Smooth muscle cell (in vitro differentiated cells): ENCODE measurements around the gene DYRK4. TPM values are rescaled to one million over a fixed set of nuclear protein-coding genes. Genes with fewer than 3 reads are reported as not detected.

ENCODE experiments used
- DNase-seq: peaks from one replicate; lab custom pipeline; 2025; ENCODE audit not compliant: unreplicated experiment; lab: John Stamatoyannopoulos, UW
- H2AFZ ChIP-seq: fragments of 200-600 bp; sonication (generic); 2 replicates; pipeline ENCODE4 v1.6.0; 2016; ENCODE audit warnings: antibody characterized with exemption, low read depth, mild to moderate bottlenecking
- H3F3A ChIP-seq: fragments of 200-600 bp; sonication (generic); 2 replicates; pipeline ENCODE4 v1.6.0; 2017; ENCODE audit warnings: antibody characterized with exemption, low read depth
- H3K27ac ChIP-seq: fragments of 200-600 bp; sonication (generic); 2 replicates; pipeline ENCODE4 v1.5.1; 2016; ENCODE audit warnings: low read depth, mild to moderate bottlenecking
- H3K27me3 ChIP-seq: fragments of 200-600 bp; sonication (generic); 2 replicates; pipeline ENCODE4 v1.6.1; 2016; ENCODE audit warnings: low read depth, mild to moderate bottlenecking
- H3K36me3 ChIP-seq: fragments of 200-600 bp; sonication (generic); 2 replicates; pipeline ENCODE4 v1.5.1; 2016; ENCODE audit warnings: low read depth
- H3K4me1 ChIP-seq: fragments of 200-600 bp; sonication (generic); 2 replicates; pipeline ENCODE4 v1.5.1; 2016; ENCODE audit warnings: low read depth
- H3K4me2 ChIP-seq: fragments of 200-600 bp; sonication (generic); 2 replicates; pipeline ENCODE4 v1.6.0; 2016; ENCODE audit warnings: mild to moderate bottlenecking
- H3K4me3 ChIP-seq: fragments of 200-600 bp; sonication (generic); 2 replicates; pipeline ENCODE4 v1.5.1; 2016; ENCODE audit warnings: mild to moderate bottlenecking
- H3K79me2 ChIP-seq: fragments of 200-600 bp; sonication (generic); 2 replicates; pipeline ENCODE4 v1.6.0; 2016; ENCODE audit warnings: low read depth, mild to moderate bottlenecking
- H3K9ac ChIP-seq: fragments of 200-600 bp; sonication (generic); 2 replicates; pipeline ENCODE4 v1.6.0; 2016; ENCODE audit warnings: low read depth
- H3K9me3 ChIP-seq: fragments of 200-600 bp; sonication (generic); replicated peaks from 2 replicates; pipeline ENCODE4 v1.5.1; 2016; ENCODE audit warnings: low read depth
- H4K20me1 ChIP-seq: fragments of 200-600 bp; sonication (generic); 2 replicates; pipeline ENCODE4 v1.6.0; 2016; ENCODE audit warnings: low read depth
- CTCF ChIP-seq: fragments of 200-600 bp; sonication (generic); IDR thresholded peaks from 2 replicates; pipeline ENCODE4 v1.5.1; 2017; ENCODE audit warnings: borderline replicate concordance, mild to moderate bottlenecking, antibody characterized with exemption; ENCODE audit not compliant: insufficient read depth, poor library complexity, severe bottlenecking
- WGBS: methylation state at CpG from one replicate; pipeline ENCODE4 v1.1.7; 2016; ENCODE audit warnings: low lambda C conversion rate; 5-methylcytosine and 5-hydroxymethylcytosine counted together
- polyA plus RNA-seq: library from polyadenylated mRNA; unstranded; fragments of >200 nt; fragmentation: Nextera tagmentation; extraction: Ambion mirVana; gene quantifications from 2 replicates; pipeline ENCODE4 v1.2.1, GENCODE V29; 2016
- total RNA-seq: library from RNA; depleted of rRNA; stranded (reverse); fragments of >200 nt; gene quantifications from 2 replicates; pipeline ENCODE4 v1.2.3, GENCODE V29; 2014

Gene DYRK4
- total and polyA plus RNA-seq, 2 experiments from 2014 or later = 27.1 to 61.6 TPM

- no peak overlapping the region for H3K9ac ChIP-seq
- H4K20me1 ChIP-seq = no peaks in the 10 kb centered on the region
- DNase-seq = no peak
- no peak overlapping the region for H2AFZ ChIP-seq
- no peaks in the 10 kb centered on the region for H3K9me3 ChIP-seq
- H3K4me3 ChIP-seq = no peak overlapping the region
- no peaks in the 10 kb centered on the region for H3F3A ChIP-seq
- 98% methylated on average over 2 of the region's 2 CpGs for whole genome bisulfite sequencing
- TF ChIP-seq CTCF = no peak
- peaks cover 8% of the 10 kb centered on the region for H3K4me1 ChIP-seq
- H3K79me2 ChIP-seq = peaks cover 39% of the 10 kb centered on the region
- H3K27me3 ChIP-seq = no peaks in the 10 kb centered on the region
- H3K4me2 ChIP-seq = no peak overlapping the region
- H3K36me3 ChIP-seq = peaks cover 17% of the 10 kb centered on the region
- no peak overlapping the region for H3K27ac ChIP-seq
Measured at GRCh38 chr12:4653691-4654090, 91.7 kb downstream of the DYRK4 start.

Other genes starting within 250 kb of the DYRK4 start
- 21.0 and 21.6 TPM in 2 replicates for gene TIGAR, start 241.0 kb upstream of the DYRK4 start, total RNA-seq
- gene TIGAR, start 241.0 kb upstream of the DYRK4 start, polyA plus RNA-seq = 26.1 and 36.0 TPM in 2 replicates
- not detected in 2 replicates for gene FGF23, start 182.5 kb upstream of the DYRK4 start, total RNA-seq
- gene FGF23, start 182.5 kb upstream of the DYRK4 start, polyA plus RNA-seq = not detected in 2 replicates
- gene FGF6, start 116.4 kb upstream of the DYRK4 start, total RNA-seq = not detected in 2 replicates
- not detected in 2 replicates for gene FGF6, start 116.4 kb upstream of the DYRK4 start, polyA plus RNA-seq
- gene RAD51AP1, start 23.3 kb upstream of the DYRK4 start, total RNA-seq = 16.6 and 20.7 TPM in 2 replicates
- gene RAD51AP1, start 23.3 kb upstream of the DYRK4 start, polyA plus RNA-seq = 8.7 and 12.4 TPM in 2 replicates
- 0.13 TPM in 2 replicates for gene AKAP3, start 86.8 kb downstream of the DYRK4 start, total RNA-seq
- gene AKAP3, start 86.8 kb downstream of the DYRK4 start, polyA plus RNA-seq = 1.4 TPM in 1 of 2 replicates, not detected in the other
- gene NDUFA9, start 86.9 kb downstream of the DYRK4 start, total RNA-seq = 61.3 and 99.9 TPM in 2 replicates
- 152 TPM in 2 replicates for gene NDUFA9, start 86.9 kb downstream of the DYRK4 start, polyA plus RNA-seq
- gene GALNT8, start 158.2 kb downstream of the DYRK4 start, total RNA-seq = 2.7 and 5.6 TPM in 2 replicates
- gene GALNT8, start 158.2 kb downstream of the DYRK4 start, polyA plus RNA-seq = 2.0 and 4.1 TPM in 2 replicates